ENCODE results near the gene CLCN6.

Gene CLCN6

GRCh38 chr1:11881749-11882441, 75.9 kb downstream of the CLCN6 start:
- Histone ChIP-seq H3K9ac (no peak overlapping the region), H3K4me1 (ENCODE audit: low read depth, poor library complexity, severe bottlenecking) (no peaks in the 10 kb centered on the region), H3K27ac (no peak overlapping the region), H4K20me1 (ENCODE audit: insufficient read depth) (no peaks in the 10 kb centered on the region), H3K4me3 (IDR thresholded peaks at IDR 0.05; ENCODE audit: insufficient read depth, low read depth, low read length) (no peak overlapping the region), H3K79me2 (ENCODE audit: insufficient read depth, low read depth) (no peaks in the 10 kb centered on the region), H3K36me3 (ENCODE audit: insufficient read depth) (no peaks in the 10 kb centered on the region), H3K27me3 (ENCODE audit: insufficient read depth, low read depth) (peaks cover 95% of the 10 kb centered on the region), H3K4me2 (no peak overlapping the region), H2AFZ (ENCODE audit: low read depth) (no peak overlapping the region)
- TF ChIP-seq, protein P1, sequence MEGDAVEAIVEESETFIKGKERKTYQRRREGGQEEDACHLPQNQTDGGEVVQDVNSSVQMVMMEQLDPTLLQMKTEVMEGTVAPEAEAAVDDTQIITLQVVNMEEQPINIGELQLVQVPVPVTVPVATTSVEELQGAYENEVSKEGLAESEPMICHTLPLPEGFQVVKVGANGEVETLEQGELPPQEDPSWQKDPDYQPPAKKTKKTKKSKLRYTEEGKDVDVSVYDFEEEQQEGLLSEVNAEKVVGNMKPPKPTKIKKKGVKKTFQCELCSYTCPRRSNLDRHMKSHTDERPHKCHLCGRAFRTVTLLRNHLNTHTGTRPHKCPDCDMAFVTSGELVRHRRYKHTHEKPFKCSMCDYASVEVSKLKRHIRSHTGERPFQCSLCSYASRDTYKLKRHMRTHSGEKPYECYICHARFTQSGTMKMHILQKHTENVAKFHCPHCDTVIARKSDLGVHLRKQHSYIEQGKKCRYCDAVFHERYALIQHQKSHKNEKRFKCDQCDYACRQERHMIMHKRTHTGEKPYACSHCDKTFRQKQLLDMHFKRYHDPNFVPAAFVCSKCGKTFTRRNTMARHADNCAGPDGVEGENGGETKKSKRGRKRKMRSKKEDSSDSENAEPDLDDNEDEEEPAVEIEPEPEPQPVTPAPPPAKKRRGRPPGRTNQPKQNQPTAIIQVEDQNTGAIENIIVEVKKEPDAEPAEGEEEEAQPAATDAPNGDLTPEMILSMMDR (conservative IDR thresholded peaks at IDR 0.05; ENCODE audit: low read depth, low read length) = no peak

- Histone ChIP-seq H3K36me3 (ENCODE audit: insufficient read depth) (no peaks in the 10 kb centered on the region), H3K27me3 (ENCODE audit: insufficient read depth, low read depth) (peaks cover 97% of the 10 kb centered on the region), H2AFZ (ENCODE audit: low read depth) (no peak overlapping the region), H4K20me1 (ENCODE audit: insufficient read depth) (no peaks in the 10 kb centered on the region), H3K4me1 (ENCODE audit: low read depth, poor library complexity, severe bottlenecking) (no peaks in the 10 kb centered on the region), H3K4me3 (IDR thresholded peaks at IDR 0.05; ENCODE audit: insufficient read depth, low read depth, low read length) (no peak overlapping the region), H3K27ac (no peak overlapping the region), H3K79me2 (ENCODE audit: insufficient read depth, low read depth) (no peaks in the 10 kb centered on the region), H3K4me2 (no peak overlapping the region), H3K9ac (no peak overlapping the region)
- TF ChIP-seq, protein P1 (conservative IDR thresholded peaks at IDR 0.05; ENCODE audit: low read depth, low read length) = no peak
Measured at GRCh38 chr1:11882814-11883538, 77.0 kb downstream of the CLCN6 start.

GRCh38 chr1:11885916-11886315, 79.9 kb downstream of the CLCN6 start:
- no peak overlapping the region for H3K27ac ChIP-seq
- H3K79me2 ChIP-seq (ENCODE audit: insufficient read depth, low read depth) = no peaks in the 10 kb centered on the region
- TF ChIP-seq, protein P1 (conservative IDR thresholded peaks at IDR 0.05; ENCODE audit: low read depth, low read length) = no peak
- H3K4me1 ChIP-seq (ENCODE audit: low read depth, poor library complexity, severe bottlenecking) = no peaks in the 10 kb centered on the region
- H3K4me3 ChIP-seq (IDR thresholded peaks at IDR 0.05; ENCODE audit: insufficient read depth, low read depth, low read length) = no peak overlapping the region
- no peak overlapping the region for H3K4me2 ChIP-seq
- H4K20me1 ChIP-seq (ENCODE audit: insufficient read depth) = no peaks in the 10 kb centered on the region
- H3K9ac ChIP-seq = no peak overlapping the region
- H2AFZ ChIP-seq (ENCODE audit: low read depth) = no peak overlapping the region
- H3K36me3 ChIP-seq (ENCODE audit: insufficient read depth) = no peaks in the 10 kb centered on the region
- peaks cover 91% of the 10 kb centered on the region for H3K27me3 ChIP-seq (ENCODE audit: insufficient read depth, low read depth)

DNA sequence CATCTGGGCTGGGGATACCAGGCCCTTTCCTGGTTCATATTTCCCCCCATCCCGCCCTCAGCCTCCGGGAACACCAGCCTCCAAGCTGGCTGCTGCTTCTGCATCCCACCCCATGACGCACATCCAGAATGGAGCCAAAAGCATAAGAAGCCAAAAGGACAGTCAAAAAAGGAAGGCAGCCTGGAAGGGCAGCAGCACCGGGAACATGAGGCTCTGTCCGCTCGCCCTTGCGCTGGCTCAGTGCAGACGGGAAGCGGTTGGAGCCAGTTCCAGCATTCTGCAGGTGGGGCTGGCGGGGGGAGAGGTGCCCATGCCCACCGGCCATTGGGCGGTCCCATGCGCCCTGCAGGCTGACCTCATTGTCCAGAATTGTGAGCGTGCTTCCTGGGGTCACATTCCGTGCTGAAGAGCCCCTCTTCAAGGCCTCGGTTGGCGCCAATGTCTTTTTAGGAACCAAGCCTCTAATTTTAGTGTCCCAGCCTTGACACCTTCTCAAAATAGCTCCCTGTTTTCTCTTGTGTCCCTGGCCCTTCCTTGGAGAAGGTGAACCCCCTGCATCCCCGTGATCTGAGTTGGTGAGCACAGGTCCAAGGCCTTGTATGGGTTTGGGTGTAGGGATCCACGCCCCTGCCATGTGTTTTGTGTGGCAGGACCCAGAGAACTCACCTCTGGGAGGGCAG, 81.1 kb downstream of the CLCN6 start:
- no peak overlapping the region for H3K9ac ChIP-seq
- H3K36me3 ChIP-seq (ENCODE audit: insufficient read depth) = no peaks in the 10 kb centered on the region
- peaks cover 91% of the 10 kb centered on the region for H3K27me3 ChIP-seq (ENCODE audit: insufficient read depth, low read depth)
- H2AFZ ChIP-seq (ENCODE audit: low read depth) = no peak overlapping the region
- no peak overlapping the region for H3K4me3 ChIP-seq (IDR thresholded peaks at IDR 0.05; ENCODE audit: insufficient read depth, low read depth, low read length)
- H3K79me2 ChIP-seq (ENCODE audit: insufficient read depth, low read depth) = no peaks in the 10 kb centered on the region
- H3K27ac ChIP-seq = no peak overlapping the region
- H4K20me1 ChIP-seq (ENCODE audit: insufficient read depth) = no peaks in the 10 kb centered on the region
- no peaks in the 10 kb centered on the region for H3K4me1 ChIP-seq (ENCODE audit: low read depth, poor library complexity, severe bottlenecking)
- TF ChIP-seq, protein P1 (conservative IDR thresholded peaks at IDR 0.05; ENCODE audit: low read depth, low read length) = no peak
- H3K4me2 ChIP-seq = no peak overlapping the region

All from KMS-11 (cell line).